ENCODE measurements around the gene ERVK3-1. TPM values are rescaled to one million over a fixed set of nuclear protein-coding genes. Genes with fewer than 3 reads are reported as not detected.

The ERVK3-1 gene
- polyA plus RNA-seq, 1 experiment: 44.5 TPM

- TF ChIP-seq CTCF (IDR thresholded peaks at IDR 0.05; ENCODE audit: low read depth, low read length): no peak
- H3K9me3 ChIP-seq (ENCODE audit: control insufficient read depth, insufficient read depth, low read length): peaks cover 94% of the 10 kb centered on the region
- no peak for DNase-seq (ENCODE audit: low read depth, low spot score)
- H3K4me3 ChIP-seq (ENCODE audit: low read depth, low read length): no peak overlapping the region
- ChIA-PET POLR2A (no interaction called here), CTCF (no interaction called here)
- no peaks in the 10 kb centered on the region for H3K27me3 ChIP-seq (ENCODE audit: control insufficient read depth, insufficient read depth, low read length)
- no peak overlapping the region for H3K27ac ChIP-seq (ENCODE audit: low read depth, low read length)
These were observed 40.1 kb upstream of the ERVK3-1 start for GRCh38 chr19:58265100-58265499.

GRCh38 chr19:58268344-58268743 lies 36.8 kb upstream of the ERVK3-1 start:
- H3K27ac ChIP-seq (ENCODE audit: low read depth, low read length): no peak overlapping the region
- POLR2A ChIA-PET: no interaction called here
- no peak for TF ChIP-seq CTCF (IDR thresholded peaks at IDR 0.05; ENCODE audit: low read depth, low read length)
- H3K4me3 ChIP-seq (ENCODE audit: low read depth, low read length): no peak overlapping the region
- no peak for DNase-seq (ENCODE audit: low read depth, low spot score)
- H3K9me3 ChIP-seq (ENCODE audit: control insufficient read depth, insufficient read depth, low read length): peaks cover 93% of the 10 kb centered on the region
- CTCF ChIA-PET: no interaction called here
- H3K27me3 ChIP-seq (ENCODE audit: control insufficient read depth, insufficient read depth, low read length): no peaks in the 10 kb centered on the region

- DNase-seq (ENCODE audit: low read depth, low spot score): no peak
- no peaks in the 10 kb centered on the region for H3K27me3 ChIP-seq (ENCODE audit: control insufficient read depth, insufficient read depth, low read length)
- CTCF ChIA-PET: interaction anchor here (0.6 kb wide), 1 partner anchor 456 kb away, joined by 4 read pairs; no protein-coding TSS in a partner anchor
- POLR2A ChIA-PET: no interaction called here
- H3K27ac ChIP-seq (ENCODE audit: low read depth, low read length): no peak overlapping the region
- no peak overlapping the region for H3K4me3 ChIP-seq (ENCODE audit: low read depth, low read length)
- H3K9me3 ChIP-seq (ENCODE audit: control insufficient read depth, insufficient read depth, low read length): peaks cover 76% of the 10 kb centered on the region
- TF ChIP-seq CTCF (IDR thresholded peaks at IDR 0.05; ENCODE audit: low read depth, low read length): no peak
These were observed 30.4 kb upstream of the ERVK3-1 start for GRCh38 chr19:58274771-58275201.

- H3K4me3 ChIP-seq (ENCODE audit: low read depth, low read length): no peak overlapping the region
- no peak for TF ChIP-seq CTCF (IDR thresholded peaks at IDR 0.05; ENCODE audit: low read depth, low read length)
- CTCF ChIA-PET: no interaction called here
- POLR2A ChIA-PET: interaction anchor here (0.7 kb wide), 1 partner anchor 45 kb away, joined by 3 read pairs; no protein-coding TSS in a partner anchor
- no peaks in the 10 kb centered on the region for H3K27me3 ChIP-seq (ENCODE audit: control insufficient read depth, insufficient read depth, low read length)
- DNase-seq (ENCODE audit: low read depth, low spot score): no peak
- H3K27ac ChIP-seq (ENCODE audit: low read depth, low read length): no peak overlapping the region
- peaks cover 75% of the 10 kb centered on the region for H3K9me3 ChIP-seq (ENCODE audit: control insufficient read depth, insufficient read depth, low read length)
These were observed 29.6 kb upstream of the ERVK3-1 start for GRCh38 chr19:58275564-58275963.

GRCh38 chr19:58277197-58277596 lies 28.0 kb upstream of the ERVK3-1 start:
- H3K9me3 ChIP-seq (ENCODE audit: control insufficient read depth, insufficient read depth, low read length): peaks cover 72% of the 10 kb centered on the region
- H3K27ac ChIP-seq (ENCODE audit: low read depth, low read length): no peak overlapping the region
- DNase-seq (ENCODE audit: low read depth, low spot score): no peak
- CTCF ChIA-PET: no interaction called here
- H3K27me3 ChIP-seq (ENCODE audit: control insufficient read depth, insufficient read depth, low read length): no peaks in the 10 kb centered on the region
- no peak overlapping the region for H3K4me3 ChIP-seq (ENCODE audit: low read depth, low read length)
- POLR2A ChIA-PET: no interaction called here
- no peak for TF ChIP-seq CTCF (IDR thresholded peaks at IDR 0.05; ENCODE audit: low read depth, low read length)
